ENCODE data around the gene SETD2. TPM values are rescaled to one million over a fixed set of nuclear protein-coding genes. Genes with fewer than 3 reads are reported as not detected.

The SETD2 gene
- total RNA-seq, 1 donor from 2014 or later: 26.4 TPM

DNA sequence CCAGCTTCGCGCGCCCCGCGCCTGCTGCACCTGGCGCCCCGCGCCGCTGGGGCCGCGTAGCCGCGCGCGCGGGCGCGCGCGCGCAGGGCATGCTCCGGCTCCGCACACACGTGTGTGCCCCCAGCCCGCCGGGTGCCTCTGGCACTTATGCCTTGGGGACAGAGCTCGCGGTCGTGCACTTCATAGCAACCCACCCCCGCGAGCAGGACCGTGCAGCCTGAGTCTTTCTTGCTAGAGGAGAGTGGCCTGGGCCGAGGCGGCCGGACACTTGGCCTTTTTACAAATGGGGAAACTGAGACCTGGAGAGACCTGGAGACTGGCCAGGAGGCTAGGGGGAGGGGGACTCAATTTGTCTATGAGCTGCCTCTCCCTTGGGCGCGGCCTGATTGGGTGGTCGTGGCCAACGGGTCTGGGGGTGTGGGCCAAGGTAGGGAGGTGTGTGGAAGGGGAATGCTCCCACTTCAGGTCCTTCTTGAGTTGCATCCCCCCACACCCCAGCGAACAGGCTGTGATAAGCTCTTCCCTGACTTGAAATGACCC lies 183.9 kb downstream of the SETD2 start:
- intact Hi-C loops (cut with micrococcal nuclease): no loop called here
- TF ChIP-seq, protein P1, sequence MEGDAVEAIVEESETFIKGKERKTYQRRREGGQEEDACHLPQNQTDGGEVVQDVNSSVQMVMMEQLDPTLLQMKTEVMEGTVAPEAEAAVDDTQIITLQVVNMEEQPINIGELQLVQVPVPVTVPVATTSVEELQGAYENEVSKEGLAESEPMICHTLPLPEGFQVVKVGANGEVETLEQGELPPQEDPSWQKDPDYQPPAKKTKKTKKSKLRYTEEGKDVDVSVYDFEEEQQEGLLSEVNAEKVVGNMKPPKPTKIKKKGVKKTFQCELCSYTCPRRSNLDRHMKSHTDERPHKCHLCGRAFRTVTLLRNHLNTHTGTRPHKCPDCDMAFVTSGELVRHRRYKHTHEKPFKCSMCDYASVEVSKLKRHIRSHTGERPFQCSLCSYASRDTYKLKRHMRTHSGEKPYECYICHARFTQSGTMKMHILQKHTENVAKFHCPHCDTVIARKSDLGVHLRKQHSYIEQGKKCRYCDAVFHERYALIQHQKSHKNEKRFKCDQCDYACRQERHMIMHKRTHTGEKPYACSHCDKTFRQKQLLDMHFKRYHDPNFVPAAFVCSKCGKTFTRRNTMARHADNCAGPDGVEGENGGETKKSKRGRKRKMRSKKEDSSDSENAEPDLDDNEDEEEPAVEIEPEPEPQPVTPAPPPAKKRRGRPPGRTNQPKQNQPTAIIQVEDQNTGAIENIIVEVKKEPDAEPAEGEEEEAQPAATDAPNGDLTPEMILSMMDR (IDR thresholded peaks at IDR 0.05; ENCODE audit: borderline replicate concordance): no peak
- DNase-seq: peak; percentile 36
- Histone ChIP-seq H3K4me1 (peaks cover 66% of the 10 kb centered on the region), H3K4me3 (peak overlapping the region; percentile 83), H3K9me3 (replicated peaks) (no peaks in the 10 kb centered on the region), H3K27ac (replicated peaks) (peak overlapping the region; percentile 94), H3K36me3 (no peaks in the 10 kb centered on the region), H3K27me3 (ENCODE audit: low read depth) (no peaks in the 10 kb centered on the region)

DNA sequence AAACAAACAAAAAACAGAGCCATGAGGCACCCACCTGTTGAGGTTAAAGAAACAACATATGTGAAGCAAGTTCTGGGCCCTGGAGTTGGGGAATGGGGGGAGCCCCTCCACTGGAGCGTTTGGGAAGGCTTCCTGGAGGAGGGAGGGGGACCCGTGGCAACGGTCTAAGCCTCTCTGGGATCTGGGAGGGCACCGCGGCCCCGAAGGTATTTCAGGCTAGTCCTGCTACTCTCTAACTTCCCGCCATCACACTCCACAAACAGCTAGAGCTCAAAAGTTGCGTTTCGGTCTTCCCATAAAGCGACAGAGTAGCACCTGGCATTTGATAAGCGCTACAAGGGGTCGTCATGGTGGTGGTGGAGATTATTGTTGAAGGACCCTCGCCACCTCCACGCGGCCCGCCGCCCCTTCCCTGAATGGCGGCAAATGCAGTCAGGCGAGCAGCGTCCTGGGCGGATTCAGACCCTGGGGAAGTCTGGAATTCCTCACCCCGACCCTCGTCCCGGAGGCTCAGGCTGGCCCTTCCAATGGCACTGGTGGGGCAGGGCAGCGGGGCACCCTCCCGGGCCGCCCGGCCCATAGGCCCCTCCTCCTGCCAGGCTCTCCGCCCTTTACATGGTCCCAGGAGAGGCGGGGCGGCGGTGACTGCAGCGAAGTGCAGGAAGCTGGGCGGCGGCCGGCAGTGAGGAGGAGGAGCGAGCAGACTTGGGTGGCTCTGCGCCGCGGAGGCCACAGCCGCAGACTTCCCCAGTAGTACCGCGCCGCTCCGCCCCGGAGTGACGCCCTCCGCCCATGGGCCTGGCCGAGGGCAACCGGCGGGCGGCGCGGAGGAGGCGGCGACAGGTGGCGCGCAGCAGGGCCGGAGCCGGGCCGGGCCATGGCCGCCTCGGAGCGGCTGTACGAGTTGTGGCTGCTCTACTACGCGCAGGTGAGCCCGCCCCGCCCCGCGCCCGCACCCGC lies 184.6 kb downstream of the SETD2 start, which contains the start of gene NBEAL2:
Gene NBEAL2, plus strand, starts transcription at position 682 of the 960 bp plus-strand sequence. Its CDS starts 196 bp downstream, at position 878.
- H3K36me3 ChIP-seq: peaks cover 5% of the 10 kb centered on the region
- TF ChIP-seq, protein P1 (IDR thresholded peaks at IDR 0.05; ENCODE audit: borderline replicate concordance): peak; percentile 29
- H3K27me3 ChIP-seq (ENCODE audit: low read depth): no peaks in the 10 kb centered on the region
- peaks cover 74% of the 10 kb centered on the region for H3K4me1 ChIP-seq
- peak within 1 kb of the TSS; percentile 94 for H3K27ac ChIP-seq (replicated peaks)
- intact Hi-C loops (cut with micrococcal nuclease): no loop called here
- peak; percentile 98 for DNase-seq
- H3K9me3 ChIP-seq (replicated peaks): no peaks in the 10 kb centered on the region
- H3K4me3 ChIP-seq: peak within 1 kb of the TSS; percentile 83

DNA sequence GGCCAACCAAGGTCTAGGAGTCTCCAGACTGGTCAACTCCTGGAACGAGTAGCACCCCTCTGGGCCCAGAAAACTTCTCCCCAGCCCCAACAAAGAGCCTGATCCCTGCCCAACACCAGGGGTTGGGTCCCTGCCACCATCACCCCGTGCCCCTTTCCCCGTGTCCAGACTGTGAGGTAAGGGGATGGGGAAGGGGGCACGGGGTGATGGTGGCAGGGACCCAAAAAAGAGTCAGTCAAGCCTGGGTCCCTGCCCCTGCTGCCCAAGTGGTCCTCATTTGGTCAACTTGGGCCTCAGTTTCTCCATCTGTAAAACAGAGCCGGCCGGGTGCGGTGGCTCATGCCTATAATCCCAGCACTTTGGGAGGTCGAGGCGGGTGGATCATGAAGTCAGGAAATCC lies 185.5 kb downstream of the SETD2 start:
- Histone ChIP-seq H3K9me3 (replicated peaks) (no peaks in the 10 kb centered on the region), H3K36me3 (peaks cover 5% of the 10 kb centered on the region), H3K4me3 (peak overlapping the region; percentile 83), H3K4me1 (peaks cover 82% of the 10 kb centered on the region), H3K27me3 (ENCODE audit: low read depth) (no peaks in the 10 kb centered on the region), H3K27ac (replicated peaks) (peak overlapping the region; percentile 94)
- TF ChIP-seq, protein P1 (IDR thresholded peaks at IDR 0.05; ENCODE audit: borderline replicate concordance): no peak
- intact Hi-C loops (cut with micrococcal nuclease): no loop called here
- DNase-seq: peak; percentile 7

DNA sequence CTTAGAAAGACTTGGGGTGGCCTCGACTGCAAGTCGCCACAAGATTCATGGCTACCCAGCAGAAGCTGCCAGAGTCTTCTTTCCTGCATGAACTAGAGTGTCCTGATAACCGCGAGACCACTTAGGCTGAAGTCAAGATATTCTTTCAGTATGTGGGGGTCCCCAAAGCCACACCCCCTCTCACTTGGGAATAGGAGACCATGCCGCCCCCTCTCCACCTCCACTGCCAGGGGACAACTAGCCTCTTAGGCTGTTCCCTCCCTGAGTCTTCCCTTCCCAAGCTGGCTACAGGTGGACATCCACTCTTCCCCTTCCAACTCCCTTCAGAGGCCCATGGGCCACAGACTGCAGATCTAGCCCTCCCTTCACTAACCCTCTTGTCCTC lies 186.1 kb downstream of the SETD2 start:
- Histone ChIP-seq H3K27ac (replicated peaks) (peak overlapping the region; percentile 97), H3K9me3 (replicated peaks) (no peaks in the 10 kb centered on the region), H3K27me3 (ENCODE audit: low read depth) (no peaks in the 10 kb centered on the region), H3K4me1 (peaks cover 82% of the 10 kb centered on the region), H3K4me3 (no peak overlapping the region), H3K36me3 (peaks cover 5% of the 10 kb centered on the region)
- intact Hi-C loops (cut with micrococcal nuclease): no loop called here
- TF ChIP-seq, protein P1 (IDR thresholded peaks at IDR 0.05; ENCODE audit: borderline replicate concordance): no peak
- DNase-seq: no peak

DNA sequence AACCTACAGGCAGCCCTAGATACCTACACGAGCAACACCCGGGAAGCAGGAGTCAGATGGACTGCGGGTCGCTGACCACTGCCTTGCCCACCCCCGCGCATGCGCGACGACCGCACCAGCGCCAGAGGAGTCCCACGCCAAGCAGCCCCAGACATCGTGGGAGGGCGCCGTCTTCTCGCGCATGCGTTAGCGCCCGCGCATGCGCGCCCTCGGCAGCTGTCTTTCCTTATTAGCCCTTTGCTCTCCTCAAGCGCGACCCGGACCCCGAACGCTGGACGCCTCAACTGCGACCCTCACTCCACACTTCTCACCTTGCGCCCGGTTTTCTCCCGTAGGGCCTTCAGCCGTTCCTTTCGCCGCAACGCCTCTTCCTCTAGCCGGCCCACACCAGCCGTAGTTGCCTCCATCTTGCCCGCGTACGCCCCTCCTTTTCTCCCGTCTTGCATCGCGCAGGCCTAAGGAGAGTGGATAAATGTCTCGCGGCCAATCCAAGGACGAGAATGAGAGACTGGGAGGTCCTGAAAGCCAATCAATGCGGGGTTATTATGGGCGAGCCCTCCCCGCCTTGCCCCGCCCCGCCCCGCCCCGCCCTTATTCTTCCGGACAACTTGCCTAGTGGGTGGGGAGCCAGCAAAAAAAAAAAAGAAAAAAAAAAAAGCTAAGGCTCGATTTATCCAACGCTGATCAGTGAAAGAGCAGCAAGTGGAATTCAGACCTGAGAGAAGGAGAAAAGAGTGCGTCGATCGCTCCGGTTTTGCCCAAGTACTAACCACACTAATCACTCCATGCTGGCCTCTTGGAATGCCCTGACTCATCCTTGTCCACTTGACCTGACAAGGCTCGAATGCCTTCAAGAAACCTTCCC lies 187.4 kb downstream of the SETD2 start, which contains the start of gene CCDC12:
Gene CCDC12, minus strand, starts transcription at position 420 of the 865 bp plus-strand sequence. Its CDS starts 13 bp downstream, at position 407.
- Histone ChIP-seq H3K4me3 (peak within 1 kb of the TSS; percentile 90), H3K4me1 (peaks cover 83% of the 10 kb centered on the region), H3K9me3 (replicated peaks) (no peaks in the 10 kb centered on the region), H3K27me3 (ENCODE audit: low read depth) (no peaks in the 10 kb centered on the region), H3K27ac (replicated peaks) (peak within 1 kb of the TSS; percentile 97), H3K36me3 (peaks cover 5% of the 10 kb centered on the region)
- DNase-seq: peak; percentile 93
- intact Hi-C loops (cut with micrococcal nuclease): no loop called here
- TF ChIP-seq, protein P1 (IDR thresholded peaks at IDR 0.05; ENCODE audit: borderline replicate concordance): no peak

All from left ventricle myocardium inferior (tissue), 1 donor.